Common myeloid progenitor, CD34-positive (primary cell): ENCODE results near the gene CETP.

Experiments used
- CTCF ChIA-PET: fragments of 350-600 bp; sonication (Branson Sonifier 250); formaldehyde crosslinking; loops from one replicate; lab custom pipeline; 2021; ENCODE audit warnings: antibody characterized with exemption; lab: Charles Lee
- POLR2A ChIA-PET: fragments of 350-600 bp; sonication (Branson Sonifier 250); formaldehyde crosslinking; loops from one replicate; lab custom pipeline; 2021; ENCODE audit warnings: antibody characterized with exemption; lab: Charles Lee
- DNase-seq, 3 donors: peaks; one replicate each; pipeline versions ENCODE4 v3.0.0 to v3.0.0-alpha.2; 2013
- H3K27ac ChIP-seq, 2 experiments: 1 replicate in 1 of 2; 2 replicates in 1 of 2; pipeline ENCODE4 v1.7.0; 2013; ENCODE audit warnings: inconsistent platforms in 2 of 2, low read length in 2 of 2, mild to moderate bottlenecking in 2 of 2, low read depth in 1 of 2, moderate library complexity in 1 of 2; ENCODE audit not compliant: severe bottlenecking in 2 of 2, insufficient read depth in 1 of 2, poor library complexity in 1 of 2
- H3K27me3 ChIP-seq, 5 experiments: replicated peaks in 2 of 5; 1 replicate in 3 of 5; 2 replicates in 2 of 5; pipeline versions ENCODE4 v1.6.1 to v1.7.0; 2013; ENCODE audit warnings: low read length in 4 of 5, mild to moderate bottlenecking in 2 of 5, moderate library complexity in 2 of 5, inconsistent platforms in 1 of 5; ENCODE audit not compliant: insufficient read depth in 5 of 5, control insufficient read depth in 4 of 5
- H3K36me3 ChIP-seq, 4 experiments: 1 replicate in 2 of 4; 2 replicates in 2 of 4; pipeline versions ENCODE4 v1.6.1 to v1.7.0; 2013; ENCODE audit warnings: low read length in 3 of 4, control low read depth in 1 of 4, mild to moderate bottlenecking in 1 of 4; ENCODE audit not compliant: control insufficient read depth in 4 of 4, insufficient read depth in 4 of 4
- H3K4me1 ChIP-seq, 4 experiments: 1 replicate in 3 of 4; 2 replicates in 1 of 4; pipeline versions ENCODE4 v1.6.1 to v1.7.1; 2013; ENCODE audit warnings: low read length in 3 of 4, mild to moderate bottlenecking in 3 of 4, control low read depth in 1 of 4, inconsistent platforms in 1 of 4, moderate library complexity in 1 of 4; ENCODE audit not compliant: control insufficient read depth in 4 of 4, insufficient read depth in 4 of 4; ENCODE audit errors: control extremely low read depth in 1 of 4
- H3K4me3 ChIP-seq, 7 experiments: 1 replicate in 4 of 7; 2 replicates in 3 of 7; pipeline versions ENCODE4 v1.5.1 to v1.7.0; 2013; ENCODE audit warnings: mild to moderate bottlenecking in 7 of 7, low read length in 6 of 7, moderate library complexity in 6 of 7, inconsistent platforms in 2 of 7, low read depth in 2 of 7, control low read depth in 1 of 7; ENCODE audit not compliant: insufficient read depth in 4 of 7, control insufficient read depth in 1 of 7; ENCODE audit errors: extremely low read depth in 1 of 7
- H3K9me3 ChIP-seq, 5 experiments: 1 replicate in 4 of 5; 2 replicates in 1 of 5; pipeline versions ENCODE4 v1.6.1 to v1.7.1; 2013; ENCODE audit warnings: low read length in 4 of 5, mild to moderate bottlenecking in 2 of 5, inconsistent platforms in 1 of 5, low read depth in 1 of 5, moderate library complexity in 1 of 5; ENCODE audit not compliant: control insufficient read depth in 4 of 5, insufficient read depth in 2 of 5; ENCODE audit errors: control extremely low read depth in 1 of 5
- WGBS: methylation state at CpG from one replicate; pipeline ENCODE4 v1.1.5; 2013; ENCODE audit not compliant: insufficient coverage; 5-methylcytosine and 5-hydroxymethylcytosine counted together

The CETP gene

DNA sequence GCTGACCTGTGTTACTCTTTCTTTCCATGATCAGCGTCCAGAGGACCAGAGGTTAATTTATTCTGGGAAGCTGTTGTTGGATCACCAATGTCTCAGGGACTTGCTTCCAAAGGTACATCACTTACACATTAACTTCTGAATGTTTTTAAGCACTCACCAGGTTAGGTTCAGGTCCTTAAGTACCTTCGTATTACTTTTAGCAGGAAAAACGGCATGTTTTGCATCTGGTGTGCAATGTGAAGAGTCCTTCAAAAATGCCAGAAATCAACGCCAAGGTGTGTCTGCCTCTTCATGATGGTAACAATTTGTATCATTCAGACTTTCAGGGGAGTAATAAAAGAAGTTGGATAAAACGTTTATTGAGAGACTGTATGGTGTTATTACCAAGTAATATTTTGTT lies 26.5 kb upstream of the CETP start:
- no peak for DNase-seq
- H3K27me3 ChIP-seq = no peaks in the 10 kb centered on the region
- no peak overlapping the region for H3K27ac ChIP-seq
- POLR2A ChIA-PET = no interaction called here
- WGBS = 100% methylated on average over 4 of the region's 5 CpGs
- peaks cover 5 to 29% (median 20%) of the 10 kb centered on the region in 4 experiments for H3K4me1 ChIP-seq
- CTCF ChIA-PET = interaction anchor here (1.3 kb wide), 1 partner anchor 69 kb away, joined by 3 read pairs; no protein-coding TSS in a partner anchor
- H3K9me3 ChIP-seq = no peaks in the 10 kb centered on the region
- H3K4me3 ChIP-seq = no peak overlapping the region
- peaks cover 26 to 50% (median 39%) of the 10 kb centered on the region in 4 experiments for H3K36me3 ChIP-seq

- Histone ChIP-seq H3K27ac (no peak overlapping the region), H3K4me1 (peaks cover 5 to 24% (median 16%) of the 10 kb centered on the region in 4 experiments), H3K9me3 (no peaks in the 10 kb centered on the region), H3K27me3 (no peaks in the 10 kb centered on the region), H3K4me3 (no peak overlapping the region), H3K36me3 (peaks cover 32 to 61% (median 47%) of the 10 kb centered on the region in 4 experiments)
- ChIA-PET CTCF (interaction anchor here (0.6 to 1.3 kb wide), 3 partner anchors 11 to 1070 kb away, joined by 3 read pairs; no protein-coding TSS in a partner anchor), POLR2A (no interaction called here)
- WGBS = 100% methylated on average over 3 of the region's 5 CpGs
- no peak for DNase-seq
Observed at GRCh38 chr16:56936491-56936890, 25.3 kb upstream of the CETP start.

DNA sequence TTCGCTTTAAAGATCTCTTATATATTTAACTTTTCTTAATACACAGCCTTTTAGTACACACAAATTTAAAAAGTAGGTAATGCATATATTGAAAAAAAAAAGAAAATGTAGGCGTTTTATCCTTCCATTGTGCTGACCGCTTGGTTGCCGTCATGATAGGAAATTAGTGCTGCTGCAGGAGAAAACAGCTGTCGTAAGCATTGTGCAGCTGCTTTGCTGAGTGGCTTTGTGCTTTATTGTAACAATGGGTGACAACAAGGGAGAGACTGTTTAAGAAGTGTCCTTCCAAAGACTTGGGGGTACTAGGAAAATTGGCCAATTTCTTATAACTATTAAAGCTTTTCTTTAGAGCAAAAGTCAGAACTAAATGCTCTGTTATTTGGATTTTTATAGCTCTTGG lies 24.8 kb upstream of the CETP start:
- Histone ChIP-seq H3K27ac (no peak overlapping the region), H3K4me3 (no peak overlapping the region), H3K27me3 (no peaks in the 10 kb centered on the region), H3K4me1 (peaks cover 5 to 21% (median 15%) of the 10 kb centered on the region in 4 experiments), H3K36me3 (peaks cover 34 to 65% (median 50%) of the 10 kb centered on the region in 4 experiments), H3K9me3 (no peaks in the 10 kb centered on the region)
- 100% methylated on average over 4 of the region's 5 CpGs for WGBS
- POLR2A ChIA-PET = interaction anchor here (0.6 kb wide), 2 partner anchors 34 to 77 kb away, joined by 3 to 5 read pairs; no protein-coding TSS in a partner anchor
- no peak for DNase-seq
- CTCF ChIA-PET = interaction anchor here (0.6 to 1.3 kb wide), 3 partner anchors 11 to 1070 kb away, joined by 3 read pairs; no protein-coding TSS in a partner anchor

DNA sequence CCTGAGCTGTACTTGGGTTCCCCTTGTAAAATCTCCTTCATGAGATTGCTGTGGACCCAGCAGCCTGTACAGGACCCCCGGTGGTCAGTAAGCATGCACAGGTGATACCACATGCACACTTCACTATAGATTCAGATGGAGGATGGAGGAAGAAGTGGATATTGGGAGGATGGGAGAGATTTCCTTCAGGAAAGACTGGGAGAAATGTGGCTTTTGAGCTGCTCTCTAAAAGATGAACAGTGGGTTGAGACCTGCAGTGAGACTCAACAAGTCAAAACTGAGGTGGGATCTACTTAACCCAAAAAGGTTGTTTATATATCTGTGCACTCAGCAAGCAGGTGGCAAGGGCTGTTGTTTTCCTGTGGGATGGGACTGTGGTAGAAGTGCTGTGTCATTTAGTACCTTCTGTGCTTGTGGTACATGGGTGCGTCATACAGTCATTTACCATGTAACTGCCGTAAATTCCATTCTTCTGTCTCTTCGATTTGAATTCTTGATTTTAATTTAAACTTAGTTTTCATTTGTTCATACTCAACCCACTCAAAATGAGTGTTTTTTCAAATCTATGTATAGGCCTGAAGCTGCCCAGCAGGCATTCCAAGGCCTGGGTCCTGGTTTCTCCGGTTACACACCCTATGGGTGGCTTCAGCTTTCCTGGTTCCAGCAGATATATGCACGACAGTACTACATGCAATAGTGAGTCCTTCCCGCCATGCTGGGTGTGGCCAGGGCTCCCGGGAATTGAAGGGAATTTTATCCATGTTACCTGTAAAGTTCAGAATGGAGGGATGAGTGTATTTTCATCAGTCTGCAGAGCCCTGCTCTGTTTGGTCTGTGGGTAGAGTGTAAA lies 22.9 kb upstream of the CETP start:
- WGBS = 94% methylated on average over 4 of the region's 8 CpGs
- Histone ChIP-seq H3K4me1 (peaks cover 0 to 9% (median 2%) of the 10 kb centered on the region in 4 experiments), H3K4me3 (peak overlapping the region in 1 of 7 experiments; percentile 16), H3K27ac (no peak overlapping the region), H3K27me3 (no peaks in the 10 kb centered on the region), H3K9me3 (no peaks in the 10 kb centered on the region), H3K36me3 (peaks cover 35 to 84% (median 67%) of the 10 kb centered on the region in 4 experiments)
- ChIA-PET CTCF (no interaction called here), POLR2A (no interaction called here)
- DNase-seq = peak in 2 of 3 donors; percentile 39 to 51

DNA sequence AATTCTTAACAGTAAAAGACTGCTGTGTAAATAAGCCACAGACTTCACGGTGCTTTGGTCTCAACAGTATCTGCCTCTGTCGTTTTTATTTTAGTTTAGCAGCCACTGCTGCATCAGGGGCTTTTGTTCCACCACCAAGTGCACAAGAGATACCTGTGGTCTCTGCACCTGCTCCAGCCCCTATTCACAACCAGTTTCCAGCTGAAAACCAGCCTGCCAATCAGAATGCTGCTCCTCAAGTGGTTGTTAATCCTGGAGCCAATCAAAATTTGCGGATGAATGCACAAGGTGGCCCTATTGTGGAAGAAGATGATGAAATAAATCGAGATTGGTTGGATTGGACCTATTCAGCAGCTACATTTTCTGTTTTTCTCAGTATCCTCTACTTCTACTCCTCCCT lies 21.9 kb upstream of the CETP start:
- peaks cover 0 to 3% (median 0%) of the 10 kb centered on the region in 4 experiments for H3K4me1 ChIP-seq
- no peaks in the 10 kb centered on the region for H3K27me3 ChIP-seq
- H3K4me3 ChIP-seq = no peak overlapping the region
- no peaks in the 10 kb centered on the region for H3K9me3 ChIP-seq
- POLR2A ChIA-PET = interaction anchor here (0.7 kb wide), 1 partner anchor 83 kb away, joined by 3 read pairs; no protein-coding TSS in a partner anchor
- CTCF ChIA-PET = no interaction called here
- WGBS = 82% methylated on average over 2 of the region's 4 CpGs
- no peak for DNase-seq
- H3K36me3 ChIP-seq = peaks cover 38 to 89% (median 73%) of the 10 kb centered on the region in 4 experiments
- H3K27ac ChIP-seq = no peak overlapping the region

DNA sequence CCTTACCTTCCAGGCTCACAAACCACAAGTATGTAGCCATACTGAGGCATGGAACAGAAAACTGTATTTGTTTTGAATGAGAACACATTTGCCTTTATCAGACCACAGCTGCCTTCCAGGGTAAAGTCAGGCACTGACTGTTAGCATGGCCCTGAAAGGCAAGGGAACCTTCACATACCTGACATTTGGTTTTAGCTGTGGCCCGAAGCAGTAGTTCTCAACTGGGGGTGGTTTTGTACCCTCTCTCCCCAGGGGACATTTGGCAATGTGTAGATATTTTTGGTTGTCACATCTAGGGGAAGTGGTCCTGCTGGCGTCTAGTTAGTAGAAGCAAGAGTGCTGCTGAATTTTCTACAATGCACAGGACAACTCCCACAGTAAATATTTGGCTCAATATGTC lies 20.7 kb upstream of the CETP start:
- Histone ChIP-seq H3K4me3 (no peak overlapping the region), H3K4me1 (peaks cover 0 to 3% (median 0%) of the 10 kb centered on the region in 4 experiments), H3K27ac (no peak overlapping the region), H3K36me3 (peaks cover 42 to 87% (median 71%) of the 10 kb centered on the region in 4 experiments), H3K27me3 (no peaks in the 10 kb centered on the region), H3K9me3 (no peaks in the 10 kb centered on the region)
- WGBS = no CpG with 5 or more reads among the region's 2 CpGs
- POLR2A ChIA-PET = no interaction called here
- CTCF ChIA-PET = interaction anchor here (1.4 kb wide), 2 partner anchors 11 to 75 kb away, joined by 3 to 4 read pairs; no protein-coding TSS in a partner anchor
- no peak for DNase-seq
